Measurements from ENCODE around the gene ROGDI.

DNA sequence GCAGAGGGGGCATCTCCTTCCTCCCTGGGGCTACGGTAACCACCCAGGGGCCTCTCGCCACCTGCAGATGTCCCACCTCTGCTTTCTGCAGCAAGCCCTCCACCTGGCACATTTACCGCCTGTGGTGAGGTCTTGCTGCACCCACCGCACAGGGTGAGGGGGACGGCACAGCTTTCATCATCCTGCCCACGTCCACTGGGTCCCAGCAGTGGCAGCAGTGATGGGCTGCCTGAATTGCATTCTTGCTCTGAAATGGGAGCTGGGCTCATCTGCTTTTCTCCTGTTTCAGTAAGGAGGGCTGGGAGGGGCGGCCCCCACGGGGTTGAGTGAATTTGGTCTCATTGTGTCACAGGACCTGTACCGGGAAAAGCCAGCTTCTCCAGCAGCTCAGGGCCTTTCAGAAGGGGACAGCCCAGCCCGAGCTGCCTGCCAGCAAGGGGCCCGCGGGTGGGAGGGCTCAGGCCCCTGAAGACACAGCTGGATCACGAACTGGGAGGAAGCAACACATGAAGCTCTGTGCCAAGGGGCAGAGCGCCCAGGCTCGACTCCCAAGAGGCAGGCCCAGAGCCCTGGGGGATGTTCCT, 55.4 kb downstream of the ROGDI start:
- TF ChIP-seq, protein P1, sequence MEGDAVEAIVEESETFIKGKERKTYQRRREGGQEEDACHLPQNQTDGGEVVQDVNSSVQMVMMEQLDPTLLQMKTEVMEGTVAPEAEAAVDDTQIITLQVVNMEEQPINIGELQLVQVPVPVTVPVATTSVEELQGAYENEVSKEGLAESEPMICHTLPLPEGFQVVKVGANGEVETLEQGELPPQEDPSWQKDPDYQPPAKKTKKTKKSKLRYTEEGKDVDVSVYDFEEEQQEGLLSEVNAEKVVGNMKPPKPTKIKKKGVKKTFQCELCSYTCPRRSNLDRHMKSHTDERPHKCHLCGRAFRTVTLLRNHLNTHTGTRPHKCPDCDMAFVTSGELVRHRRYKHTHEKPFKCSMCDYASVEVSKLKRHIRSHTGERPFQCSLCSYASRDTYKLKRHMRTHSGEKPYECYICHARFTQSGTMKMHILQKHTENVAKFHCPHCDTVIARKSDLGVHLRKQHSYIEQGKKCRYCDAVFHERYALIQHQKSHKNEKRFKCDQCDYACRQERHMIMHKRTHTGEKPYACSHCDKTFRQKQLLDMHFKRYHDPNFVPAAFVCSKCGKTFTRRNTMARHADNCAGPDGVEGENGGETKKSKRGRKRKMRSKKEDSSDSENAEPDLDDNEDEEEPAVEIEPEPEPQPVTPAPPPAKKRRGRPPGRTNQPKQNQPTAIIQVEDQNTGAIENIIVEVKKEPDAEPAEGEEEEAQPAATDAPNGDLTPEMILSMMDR (IDR thresholded peaks at IDR 0.05) = no peak
- TF ChIP-seq POLR2A (IDR thresholded peaks at IDR 0.05) (no peak), POLR2AphosphoS5 (IDR thresholded peaks at IDR 0.05) (no peak), EP300 (IDR thresholded peaks at IDR 0.05) (no peak)

Measured in sigmoid colon (tissue), 4 donors.